GM23338 (cell line): ENCODE data around the gene SLC30A7. TPM values are rescaled to one million over a fixed set of nuclear protein-coding genes. Genes with fewer than 3 reads are reported as not detected.

Source experiments
- ATAC-seq: fragments of 200-7000 bp; cut with Tn5 transposase; 3 replicates; pipeline ENCODE4 v1.9.1; 2020
- DNase-seq: peaks from one replicate; pipeline ENCODE4 v3.0.0-alpha.2; 2015; ENCODE audit warnings: low spot score
- H2AFZ ChIP-seq: fragments of 200-600 bp; sonication (generic); 2 replicates; pipeline ENCODE4 v1.8.0; 2016; ENCODE audit warnings: antibody characterized with exemption, mild to moderate bottlenecking, moderate library complexity
- H3F3A ChIP-seq: fragments of 200-600 bp; sonication (generic); replicated peaks from 2 replicates; pipeline ENCODE4 v1.8.0; 2017; ENCODE audit warnings: antibody characterized with exemption, mixed run types, low read depth
- H3K27ac ChIP-seq: fragments of 200-600 bp; sonication (generic); 2 replicates; pipeline ENCODE4 v1.6.1; 2016; ENCODE audit warnings: low read depth
- H3K27me3 ChIP-seq: fragments of 200-600 bp; sonication (generic); 2 replicates; pipeline ENCODE4 v1.8.0; 2016; ENCODE audit warnings: mild to moderate bottlenecking, mixed run types, moderate library complexity; ENCODE audit not compliant: insufficient read depth
- H3K36me3 ChIP-seq: fragments of 200-600 bp; sonication (generic); 2 replicates; pipeline ENCODE4 v1.8.0; 2016; ENCODE audit warnings: mild to moderate bottlenecking; ENCODE audit not compliant: insufficient read depth
- H3K4me1 ChIP-seq: fragments of 200-600 bp; sonication (generic); 2 replicates; pipeline ENCODE4 v1.8.0; 2016; ENCODE audit warnings: mild to moderate bottlenecking, moderate library complexity; ENCODE audit not compliant: insufficient read depth
- H3K4me2 ChIP-seq: fragments of 200-600 bp; sonication (generic); 2 replicates; pipeline ENCODE4 v1.7.1; 2017; ENCODE audit warnings: mixed run types
- H3K4me3 ChIP-seq: fragments of 200-600 bp; sonication (generic); 2 replicates; pipeline ENCODE4 v1.6.1; 2016; ENCODE audit warnings: mixed run types
- H3K79me2 ChIP-seq: fragments of 200-600 bp; sonication (generic); replicated peaks from 2 replicates; pipeline ENCODE4 v1.8.0; 2017; ENCODE audit warnings: mild to moderate bottlenecking; ENCODE audit not compliant: insufficient read depth
- H3K9me2 ChIP-seq: fragments of 200-600 bp; sonication (generic); 2 replicates; pipeline ENCODE4 v1.8.0; 2017; ENCODE audit not compliant: insufficient read depth
- H4K20me1 ChIP-seq: fragments of 200-600 bp; sonication (generic); replicated peaks from 2 replicates; pipeline ENCODE4 v1.8.0; 2017; ENCODE audit warnings: mild to moderate bottlenecking; ENCODE audit not compliant: insufficient read depth
- H3K27ac Mint-ChIP-seq: 2 replicates; pipeline ENCODE4 v1.8.0; 2020; ENCODE audit warnings: inconsistent platforms, mild to moderate bottlenecking, moderate library complexity, mixed read lengths
- H3K27me3 Mint-ChIP-seq: 3 replicates; pipeline ENCODE4 v1.8.0; 2022; ENCODE audit warnings: low read depth, mild to moderate bottlenecking, moderate library complexity, mixed read lengths, inconsistent platforms; ENCODE audit not compliant: insufficient read depth, poor library complexity
- H3K36me3 Mint-ChIP-seq: 3 replicates; pipeline ENCODE4 v1.8.0; 2021; ENCODE audit warnings: low read depth, mild to moderate bottlenecking, inconsistent platforms, moderate library complexity, mixed read lengths
- H3K4me1 Mint-ChIP-seq: 3 replicates; pipeline ENCODE4 v1.8.0; 2020; ENCODE audit warnings: mild to moderate bottlenecking, inconsistent platforms, mixed read lengths
- H3K4me3 Mint-ChIP-seq: 3 replicates; pipeline ENCODE4 v1.8.0; 2021; ENCODE audit warnings: moderate library complexity, mild to moderate bottlenecking, inconsistent platforms, mixed read lengths
- H3K9me3 Mint-ChIP-seq: 3 replicates; pipeline ENCODE4 v1.8.0; 2020; ENCODE audit warnings: moderate library complexity, mild to moderate bottlenecking, inconsistent platforms, mixed read lengths
- CREB1 ChIP-seq: fragments of 250-450 bp; sonication (Bioruptor Pico); IDR thresholded peaks from 2 replicates; pipeline ENCODE4 v1.5.0; 2020; ENCODE audit warnings: low read depth, mild to moderate bottlenecking, moderate library complexity
- ETS1 ChIP-seq: IDR thresholded peaks from 2 replicates; pipeline ENCODE4 v1.6.1; 2016; ENCODE audit warnings: antibody characterized with exemption
- EZH2 ChIP-seq: fragments of 200-600 bp; sonication (generic); IDR thresholded peaks from one replicate; pipeline ENCODE4 v1.8.0; 2017; ENCODE audit warnings: antibody characterized with exemption, mild to moderate bottlenecking, low read depth; ENCODE audit not compliant: unreplicated experiment
- EZH2phosphoT487 ChIP-seq: fragments of 200-600 bp; sonication (generic); IDR thresholded peaks from one replicate; pipeline ENCODE4 v1.8.1; 2018; ENCODE audit warnings: antibody characterized with exemption; ENCODE audit not compliant: unreplicated experiment
- JUNB ChIP-seq: IDR thresholded peaks from one replicate; pipeline ENCODE4 v1.6.1; 2016; ENCODE audit warnings: antibody characterized with exemption; ENCODE audit not compliant: unreplicated experiment
- NANOG ChIP-seq: IDR thresholded peaks from 2 replicates; pipeline ENCODE4 v1.6.1; 2016; ENCODE audit warnings: antibody characterized with exemption, borderline replicate concordance
- REST ChIP-seq: IDR thresholded peaks from one replicate; pipeline ENCODE4 v1.6.1; 2018; ENCODE audit warnings: antibody characterized with exemption; ENCODE audit not compliant: unreplicated experiment
- STAT1 ChIP-seq: IDR thresholded peaks from one replicate; pipeline ENCODE4 v1.6.1; 2016; ENCODE audit warnings: antibody characterized with exemption; ENCODE audit not compliant: unreplicated experiment
- ZNF114 ChIP-seq: fragments of 250-450 bp; sonication (Bioruptor Pico); IDR thresholded peaks from 2 replicates; pipeline ENCODE4 v1.5.0; 2020; ENCODE audit warnings: mild to moderate bottlenecking, moderate library complexity
- ZNF331 ChIP-seq: fragments of 250-450 bp; sonication (Bioruptor Pico); IDR thresholded peaks from 2 replicates; pipeline ENCODE4 v1.5.0; 2020; ENCODE audit warnings: low read depth, mild to moderate bottlenecking, moderate library complexity
- polyA plus RNA-seq: library from polyadenylated mRNA; unstranded; fragments of >200 nt; fragmentation: Nextera tagmentation; extraction: Ambion mirVana; gene quantifications from 2 replicates; pipeline ENCODE4 v1.2.1, GENCODE V29; 2016
- total RNA-seq: library from RNA; depleted of rRNA; stranded (reverse); fragments of >200 nt; shearing (Covaris generic); gene quantifications from 2 replicates; pipeline ENCODE4 v1.2.3, GENCODE V29; 2014
- TF ChIP-seq, protein P1 (sequence below): fragments of 250-450 bp; sonication (Bioruptor Pico); IDR thresholded peaks from 2 replicates; pipeline ENCODE4 v1.5.0; 2020; ENCODE audit warnings: mild to moderate bottlenecking, moderate library complexity
- TF ChIP-seq, protein P2 (sequence below), 2 experiments: fragments of 200-600 bp in 1 of 2; sonication (generic) in 1 of 2; conservative IDR thresholded peaks; 2 replicates each; pipeline versions ENCODE4 v1.5.1 to v1.6.1; 2016 to 2017; ENCODE audit warnings: antibody characterized with exemption in 2 of 2, low read depth in 2 of 2, mild to moderate bottlenecking in 2 of 2, moderate library complexity in 1 of 2

Gene SLC30A7
- total and polyA plus RNA-seq, 2 experiments from 2014 or later = 9.8 to 25.1 TPM

- Mint-ChIP-seq H3K36me3 (peaks cover 42% of the 10 kb centered on the region), H3K9me3 (no peaks in the 10 kb centered on the region), H3K27me3 (peaks cover 2% of the 10 kb centered on the region), H3K4me1 (no peaks in the 10 kb centered on the region), H3K4me3 (no peak overlapping the region), H3K27ac (no peak overlapping the region)
- H3K36me3 ChIP-seq = peaks cover 53% of the 10 kb centered on the region
- H3K4me1 ChIP-seq = no peaks in the 10 kb centered on the region
- H3K27ac ChIP-seq = no peak overlapping the region
- H2AFZ ChIP-seq = no peak overlapping the region
- DNase-seq (no peak), ATAC-seq (no peak)
- H3K79me2 ChIP-seq = no peaks in the 10 kb centered on the region
- H3K4me3 ChIP-seq = no peak overlapping the region
- no peaks in the 10 kb centered on the region for H3K27me3 ChIP-seq
- peaks cover 10% of the 10 kb centered on the region for H4K20me1 ChIP-seq
- H3F3A ChIP-seq = no peaks in the 10 kb centered on the region
- TF ChIP-seq EZH2phosphoT487 (no peak), EZH2 (no peak), ZNF331 (no peak), JUNB (no peak), ETS1 (no peak), REST (no peak), CREB1 (CRISPR knock-in tag) (no peak), ZNF114 (CRISPR knock-in tag) (no peak), STAT1 (no peak), NANOG (no peak)
- TF ChIP-seq, protein P1, sequence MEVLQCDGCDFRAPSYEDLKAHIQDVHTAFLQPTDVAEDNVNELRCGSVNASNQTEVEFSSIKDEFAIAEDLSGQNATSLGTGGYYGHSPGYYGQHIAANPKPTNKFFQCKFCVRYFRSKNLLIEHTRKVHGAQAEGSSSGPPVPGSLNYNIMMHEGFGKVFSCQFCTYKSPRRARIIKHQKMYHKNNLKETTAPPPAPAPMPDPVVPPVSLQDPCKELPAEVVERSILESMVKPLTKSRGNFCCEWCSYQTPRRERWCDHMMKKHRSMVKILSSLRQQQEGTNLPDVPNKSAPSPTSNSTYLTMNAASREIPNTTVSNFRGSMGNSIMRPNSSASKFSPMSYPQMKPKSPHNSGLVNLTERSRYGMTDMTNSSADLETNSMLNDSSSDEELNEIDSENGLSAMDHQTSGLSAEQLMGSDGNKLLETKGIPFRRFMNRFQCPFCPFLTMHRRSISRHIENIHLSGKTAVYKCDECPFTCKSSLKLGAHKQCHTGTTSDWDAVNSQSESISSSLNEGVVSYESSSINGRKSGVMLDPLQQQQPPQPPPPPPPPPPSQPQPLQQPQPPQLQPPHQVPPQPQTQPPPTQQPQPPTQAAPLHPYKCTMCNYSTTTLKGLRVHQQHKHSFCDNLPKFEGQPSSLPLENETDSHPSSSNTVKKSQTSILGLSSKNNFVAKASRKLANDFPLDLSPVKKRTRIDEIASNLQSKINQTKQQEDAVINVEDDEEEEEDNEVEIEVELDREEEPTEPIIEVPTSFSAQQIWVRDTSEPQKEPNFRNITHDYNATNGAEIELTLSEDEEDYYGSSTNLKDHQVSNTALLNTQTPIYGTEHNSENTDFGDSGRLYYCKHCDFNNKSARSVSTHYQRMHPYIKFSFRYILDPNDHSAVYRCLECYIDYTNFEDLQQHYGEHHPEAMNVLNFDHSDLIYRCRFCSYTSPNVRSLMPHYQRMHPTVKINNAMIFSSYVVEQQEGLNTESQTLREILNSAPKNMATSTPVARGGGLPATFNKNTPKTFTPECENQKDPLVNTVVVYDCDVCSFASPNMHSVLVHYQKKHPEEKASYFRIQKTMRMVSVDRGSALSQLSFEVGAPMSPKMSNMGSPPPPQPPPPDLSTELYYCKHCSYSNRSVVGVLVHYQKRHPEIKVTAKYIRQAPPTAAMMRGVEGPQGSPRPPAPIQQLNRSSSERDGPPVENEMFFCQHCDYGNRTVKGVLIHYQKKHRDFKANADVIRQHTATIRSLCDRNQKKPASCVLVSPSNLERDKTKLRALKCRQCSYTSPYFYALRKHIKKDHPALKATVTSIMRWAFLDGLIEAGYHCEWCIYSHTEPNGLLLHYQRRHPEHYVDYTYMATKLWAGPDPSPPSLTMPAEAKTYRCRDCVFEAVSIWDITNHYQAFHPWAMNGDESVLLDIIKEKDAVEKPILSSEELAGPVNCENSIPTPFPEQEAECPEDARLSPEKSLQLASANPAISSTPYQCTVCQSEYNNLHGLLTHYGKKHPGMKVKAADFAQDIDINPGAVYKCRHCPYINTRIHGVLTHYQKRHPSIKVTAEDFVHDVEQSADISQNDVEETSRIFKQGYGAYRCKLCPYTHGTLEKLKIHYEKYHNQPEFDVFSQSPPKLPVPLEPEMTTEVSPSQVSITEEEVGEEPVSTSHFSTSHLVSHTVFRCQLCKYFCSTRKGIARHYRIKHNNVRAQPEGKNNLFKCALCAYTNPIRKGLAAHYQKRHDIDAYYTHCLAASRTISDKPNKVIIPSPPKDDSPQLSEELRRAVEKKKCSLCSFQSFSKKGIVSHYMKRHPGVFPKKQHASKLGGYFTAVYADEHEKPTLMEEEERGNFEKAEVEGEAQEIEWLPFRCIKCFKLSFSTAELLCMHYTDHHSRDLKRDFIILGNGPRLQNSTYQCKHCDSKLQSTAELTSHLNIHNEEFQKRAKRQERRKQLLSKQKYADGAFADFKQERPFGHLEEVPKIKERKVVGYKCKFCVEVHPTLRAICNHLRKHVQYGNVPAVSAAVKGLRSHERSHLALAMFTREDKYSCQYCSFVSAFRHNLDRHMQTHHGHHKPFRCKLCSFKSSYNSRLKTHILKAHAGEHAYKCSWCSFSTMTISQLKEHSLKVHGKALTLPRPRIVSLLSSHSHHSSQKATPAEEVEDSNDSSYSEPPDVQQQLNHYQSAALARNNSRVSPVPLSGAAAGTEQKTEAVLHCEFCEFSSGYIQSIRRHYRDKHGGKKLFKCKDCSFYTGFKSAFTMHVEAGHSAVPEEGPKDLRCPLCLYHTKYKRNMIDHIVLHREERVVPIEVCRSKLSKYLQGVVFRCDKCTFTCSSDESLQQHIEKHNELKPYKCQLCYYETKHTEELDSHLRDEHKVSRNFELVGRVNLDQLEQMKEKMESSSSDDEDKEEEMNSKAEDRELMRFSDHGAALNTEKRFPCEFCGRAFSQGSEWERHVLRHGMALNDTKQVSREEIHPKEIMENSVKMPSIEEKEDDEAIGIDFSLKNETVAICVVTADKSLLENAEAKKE = no peak
- TF ChIP-seq, protein P2, sequence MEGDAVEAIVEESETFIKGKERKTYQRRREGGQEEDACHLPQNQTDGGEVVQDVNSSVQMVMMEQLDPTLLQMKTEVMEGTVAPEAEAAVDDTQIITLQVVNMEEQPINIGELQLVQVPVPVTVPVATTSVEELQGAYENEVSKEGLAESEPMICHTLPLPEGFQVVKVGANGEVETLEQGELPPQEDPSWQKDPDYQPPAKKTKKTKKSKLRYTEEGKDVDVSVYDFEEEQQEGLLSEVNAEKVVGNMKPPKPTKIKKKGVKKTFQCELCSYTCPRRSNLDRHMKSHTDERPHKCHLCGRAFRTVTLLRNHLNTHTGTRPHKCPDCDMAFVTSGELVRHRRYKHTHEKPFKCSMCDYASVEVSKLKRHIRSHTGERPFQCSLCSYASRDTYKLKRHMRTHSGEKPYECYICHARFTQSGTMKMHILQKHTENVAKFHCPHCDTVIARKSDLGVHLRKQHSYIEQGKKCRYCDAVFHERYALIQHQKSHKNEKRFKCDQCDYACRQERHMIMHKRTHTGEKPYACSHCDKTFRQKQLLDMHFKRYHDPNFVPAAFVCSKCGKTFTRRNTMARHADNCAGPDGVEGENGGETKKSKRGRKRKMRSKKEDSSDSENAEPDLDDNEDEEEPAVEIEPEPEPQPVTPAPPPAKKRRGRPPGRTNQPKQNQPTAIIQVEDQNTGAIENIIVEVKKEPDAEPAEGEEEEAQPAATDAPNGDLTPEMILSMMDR (conservative IDR thresholded peaks at IDR 0.05; ENCODE audit: low read depth in 2 of 2) = no peak
- H3K9me2 ChIP-seq = no peaks in the 10 kb centered on the region
- no peak overlapping the region for H3K4me2 ChIP-seq
Measured at GRCh38 chr1:100912019-100912418, 16.1 kb downstream of the SLC30A7 start.
